Measurements from ENCODE around the gene NELFE.
A peak's percentile ranks its signal among the peaks of the same experiment; 100 is the strongest.
"Not testable (repeated sequence)": the region's sequence is repeated elsewhere in the genome, so short reads cannot be mapped to it uniquely, and the experiment has no call there.

NELFE gene

DNA sequence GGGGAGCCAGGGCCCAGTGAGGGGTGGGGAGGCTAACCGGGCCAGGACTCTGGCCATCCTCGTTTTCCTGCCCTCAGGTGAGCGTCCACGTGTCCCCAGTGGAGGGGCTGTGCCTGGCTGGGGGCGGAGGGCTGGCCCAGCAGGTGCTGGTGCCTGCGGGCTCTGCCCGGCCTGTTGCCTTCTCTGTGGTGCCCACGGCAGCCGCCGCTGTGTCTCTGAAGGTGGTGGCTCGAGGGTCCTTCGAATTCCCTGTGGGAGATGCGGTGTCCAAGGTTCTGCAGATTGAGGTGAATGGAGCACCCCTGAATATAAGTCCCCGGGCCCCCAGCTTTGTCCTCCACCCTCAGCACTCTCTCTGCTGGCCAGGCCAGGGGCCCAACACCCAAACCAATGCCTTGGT is 35.6 kb upstream of the NELFE start:
- H3K27me3 ChIP-seq (ENCODE audit: control insufficient read depth in 2 of 2, insufficient read depth in 2 of 2, low read length in 2 of 2); H3K36me3 ChIP-seq (ENCODE audit: control insufficient read depth in 2 of 2, insufficient read depth in 2 of 2, low read length in 2 of 2); H3K27ac ChIP-seq (ENCODE audit: low read depth in 2 of 2, low read length in 2 of 2); H3K4me1 ChIP-seq (ENCODE audit: control insufficient read depth in 2 of 2, insufficient read depth in 2 of 2, low read length in 2 of 2); H3K4me3 ChIP-seq (ENCODE audit: low read length in 2 of 2); H3K9ac ChIP-seq (ENCODE audit: low read depth in 1 of 2, low read length in 2 of 2); H3K9me3 ChIP-seq (ENCODE audit: control insufficient read depth in 2 of 2, low read length in 2 of 2): not testable (repeated sequence)

DNA sequence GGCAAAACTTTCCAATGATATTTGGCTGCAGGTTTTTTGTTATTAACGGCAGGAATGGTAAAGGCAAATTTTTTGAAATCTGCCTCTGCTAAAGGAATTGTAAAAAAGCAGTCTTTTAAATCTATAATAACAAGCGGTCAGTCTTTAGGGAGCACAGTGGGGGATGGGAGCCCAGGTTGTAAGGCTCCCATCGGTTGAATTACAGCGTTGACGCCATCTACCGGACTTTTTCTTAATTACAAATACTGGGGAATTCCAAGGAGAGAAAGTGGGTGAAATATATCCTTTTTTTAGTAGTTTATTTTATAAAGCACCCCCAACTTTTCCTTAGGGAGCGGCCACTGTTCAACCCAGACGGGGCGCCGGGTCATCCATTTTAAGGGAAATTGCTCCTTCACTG is 30.6 kb upstream of the NELFE start:
- H3K36me3 ChIP-seq (ENCODE audit: control insufficient read depth in 2 of 2, insufficient read depth in 2 of 2, low read length in 2 of 2); H3K9me3 ChIP-seq (ENCODE audit: control insufficient read depth in 2 of 2, low read length in 2 of 2); H3K9ac ChIP-seq (ENCODE audit: low read depth in 1 of 2, low read length in 2 of 2); H3K27me3 ChIP-seq (ENCODE audit: control insufficient read depth in 2 of 2, insufficient read depth in 2 of 2, low read length in 2 of 2); H3K4me1 ChIP-seq (ENCODE audit: control insufficient read depth in 2 of 2, insufficient read depth in 2 of 2, low read length in 2 of 2); H3K4me3 ChIP-seq (ENCODE audit: low read length in 2 of 2); H3K27ac ChIP-seq (ENCODE audit: low read depth in 2 of 2, low read length in 2 of 2): not testable (repeated sequence)

DNA sequence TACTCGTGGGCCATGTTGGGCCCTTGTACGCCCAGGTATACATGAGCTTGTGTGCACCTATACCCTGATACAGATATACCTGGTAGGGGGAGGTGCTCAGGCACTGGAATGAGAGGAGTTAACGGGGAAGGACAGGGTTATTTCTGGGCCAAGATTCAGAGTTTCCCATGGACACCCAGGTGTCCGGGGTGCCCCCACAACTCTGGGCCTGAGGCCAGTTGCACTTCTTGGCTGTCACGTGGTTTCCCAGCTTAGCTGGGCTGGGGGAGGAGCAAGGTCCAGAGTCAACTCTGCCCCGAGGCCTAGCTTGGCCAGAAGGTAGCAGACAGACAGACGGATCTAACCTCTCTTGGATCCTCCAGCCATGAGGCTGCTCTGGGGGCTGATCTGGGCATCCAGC is 23.0 kb upstream of the NELFE start, which contains the start of gene C4A:
TSS of gene C4A (plus strand) at position 314 of the 400 bp plus-strand sequence. CDS start at position 365, 51 bp downstream.
- not testable (repeated sequence) for H3K9ac ChIP-seq (ENCODE audit: low read depth in 1 of 2, low read length in 2 of 2); H3K9me3 ChIP-seq (ENCODE audit: control insufficient read depth in 2 of 2, low read length in 2 of 2); H3K4me3 ChIP-seq (ENCODE audit: low read length in 2 of 2); H3K4me1 ChIP-seq (ENCODE audit: control insufficient read depth in 2 of 2, insufficient read depth in 2 of 2, low read length in 2 of 2); H3K27me3 ChIP-seq (ENCODE audit: control insufficient read depth in 2 of 2, insufficient read depth in 2 of 2, low read length in 2 of 2); H3K27ac ChIP-seq (ENCODE audit: low read depth in 2 of 2, low read length in 2 of 2)
- H3K36me3 ChIP-seq (ENCODE audit: control insufficient read depth in 2 of 2, insufficient read depth in 2 of 2, low read length in 2 of 2) = peaks cover 10 to 12% of the 10 kb centered on the region in 2 donors

DNA sequence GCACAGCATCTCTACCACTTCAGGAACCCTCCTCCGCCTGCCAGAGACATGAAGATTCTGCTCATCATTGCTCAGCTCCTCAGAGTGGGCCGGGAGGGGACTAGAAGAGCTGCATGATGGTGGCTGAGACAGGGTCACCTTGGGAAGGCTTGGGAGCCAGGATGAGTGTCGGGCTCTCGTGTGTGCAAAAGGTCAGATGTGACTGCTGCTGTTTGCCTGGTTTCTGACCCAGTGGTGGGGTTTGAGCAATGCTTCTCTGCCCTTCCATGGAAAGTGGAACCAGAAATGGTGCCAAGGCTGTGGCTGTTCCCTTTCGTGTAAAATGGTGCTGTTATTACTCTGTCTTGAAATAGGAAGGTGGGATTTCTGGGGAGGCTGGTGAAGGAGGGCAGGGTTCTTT is 22.2 kb upstream of the NELFE start:
- H3K36me3 ChIP-seq (ENCODE audit: control insufficient read depth in 2 of 2, insufficient read depth in 2 of 2, low read length in 2 of 2) = peaks cover 10 to 12% of the 10 kb centered on the region in 2 donors

DNA sequence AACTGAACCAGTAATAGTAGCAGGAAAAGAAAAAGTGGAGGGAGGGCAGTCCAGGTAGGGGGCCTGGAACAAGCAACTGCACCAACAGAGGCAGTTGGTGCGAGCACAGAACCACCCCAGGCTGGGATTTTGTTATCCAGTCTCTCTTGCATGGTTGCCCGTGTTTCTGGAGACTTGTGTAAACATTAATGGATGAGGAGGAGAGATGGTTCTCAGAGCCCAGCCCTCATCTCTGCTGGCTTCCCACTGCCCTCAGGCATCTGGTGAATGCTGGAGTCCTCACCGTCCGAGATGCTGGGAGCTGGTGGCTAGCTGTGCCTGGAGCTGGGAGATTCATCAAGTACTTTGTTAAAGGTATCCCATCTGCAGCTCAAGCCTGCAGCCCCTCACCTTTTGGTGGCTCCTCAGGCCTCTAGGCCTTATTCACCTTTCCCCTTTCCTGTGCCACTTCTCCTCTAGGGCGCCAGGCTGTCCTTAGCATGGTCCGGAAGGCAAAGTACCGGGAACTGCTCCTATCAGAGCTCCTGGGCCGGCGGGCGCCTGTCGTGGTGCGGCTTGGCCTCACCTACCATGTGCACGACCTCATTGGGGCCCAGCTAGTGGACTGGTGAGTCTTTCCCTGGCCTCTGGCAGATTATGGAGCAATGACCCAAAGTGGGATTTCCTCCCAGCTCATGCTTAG is 21.6 kb upstream of the NELFE start:
- not testable (repeated sequence) for H3K4me1 ChIP-seq (ENCODE audit: control insufficient read depth in 2 of 2, insufficient read depth in 2 of 2, low read length in 2 of 2); H3K4me3 ChIP-seq (ENCODE audit: low read length in 2 of 2); H3K9me3 ChIP-seq (ENCODE audit: control insufficient read depth in 2 of 2, low read length in 2 of 2); H3K27ac ChIP-seq (ENCODE audit: low read depth in 2 of 2, low read length in 2 of 2); H3K27me3 ChIP-seq (ENCODE audit: control insufficient read depth in 2 of 2, insufficient read depth in 2 of 2, low read length in 2 of 2); H3K9ac ChIP-seq (ENCODE audit: low read depth in 1 of 2, low read length in 2 of 2)
- H3K36me3 ChIP-seq (ENCODE audit: control insufficient read depth in 2 of 2, insufficient read depth in 2 of 2, low read length in 2 of 2) = peaks cover 10 to 12% of the 10 kb centered on the region in 2 donors

More for the DNA sequence above, 22.2 kb upstream of the NELFE start:
- not testable (repeated sequence) for H3K4me1 ChIP-seq (ENCODE audit: control insufficient read depth in 2 of 2, insufficient read depth in 2 of 2, low read length in 2 of 2); H3K9ac ChIP-seq (ENCODE audit: low read depth in 1 of 2, low read length in 2 of 2); H3K9me3 ChIP-seq (ENCODE audit: control insufficient read depth in 2 of 2, low read length in 2 of 2); H3K27ac ChIP-seq (ENCODE audit: low read depth in 2 of 2, low read length in 2 of 2); H3K4me3 ChIP-seq (ENCODE audit: low read length in 2 of 2); H3K27me3 ChIP-seq (ENCODE audit: control insufficient read depth in 2 of 2, insufficient read depth in 2 of 2, low read length in 2 of 2)

DNA sequence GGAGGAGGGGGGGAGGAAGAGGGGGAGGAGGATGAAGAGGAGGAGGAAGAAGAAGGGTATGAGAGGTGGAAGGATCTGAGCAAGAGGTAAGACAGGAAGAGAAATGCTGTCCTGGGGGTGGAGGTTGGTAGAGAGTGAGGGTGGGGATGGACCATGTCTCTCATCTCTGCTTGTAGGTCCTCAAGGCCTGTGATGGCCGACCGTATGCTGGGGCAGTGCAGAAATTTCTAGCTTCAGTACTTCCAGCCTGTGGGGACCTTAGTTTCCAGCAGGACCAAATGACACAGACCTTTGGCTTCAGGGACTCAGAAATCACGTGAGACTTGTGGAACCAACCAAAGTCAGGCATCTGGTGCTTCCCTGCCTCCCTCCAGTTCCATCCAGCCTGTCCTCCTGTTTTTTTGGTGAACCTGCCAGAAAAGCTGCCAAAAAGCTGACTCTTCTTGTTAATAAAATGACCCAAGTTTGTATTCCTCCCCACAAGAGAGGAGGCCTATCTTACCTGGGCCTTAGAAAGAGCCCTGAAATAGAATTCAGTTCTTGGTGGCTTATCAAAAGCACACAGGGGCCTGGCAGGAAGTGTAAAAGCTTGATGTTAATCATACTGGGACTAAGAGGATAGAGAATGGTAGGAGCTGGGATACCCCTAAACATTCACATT is 20.6 kb upstream of the NELFE start:
- H3K27ac ChIP-seq (ENCODE audit: low read depth in 2 of 2, low read length in 2 of 2) = no peak overlapping the region
- H3K27me3 ChIP-seq (ENCODE audit: control insufficient read depth in 2 of 2, insufficient read depth in 2 of 2, low read length in 2 of 2) = no peaks in the 10 kb centered on the region
- H3K4me3 ChIP-seq (ENCODE audit: low read length in 2 of 2) = no peak overlapping the region
- no peak overlapping the region for H3K9ac ChIP-seq (ENCODE audit: low read depth in 1 of 2, low read length in 2 of 2)
- H3K36me3 ChIP-seq (ENCODE audit: control insufficient read depth in 2 of 2, insufficient read depth in 2 of 2, low read length in 2 of 2) = peaks cover 10 to 12% of the 10 kb centered on the region in 2 donors
- H3K9me3 ChIP-seq (ENCODE audit: control insufficient read depth in 2 of 2, low read length in 2 of 2) = no peaks in the 10 kb centered on the region
- no peaks in the 10 kb centered on the region for H3K4me1 ChIP-seq (ENCODE audit: control insufficient read depth in 2 of 2, insufficient read depth in 2 of 2, low read length in 2 of 2)

DNA sequence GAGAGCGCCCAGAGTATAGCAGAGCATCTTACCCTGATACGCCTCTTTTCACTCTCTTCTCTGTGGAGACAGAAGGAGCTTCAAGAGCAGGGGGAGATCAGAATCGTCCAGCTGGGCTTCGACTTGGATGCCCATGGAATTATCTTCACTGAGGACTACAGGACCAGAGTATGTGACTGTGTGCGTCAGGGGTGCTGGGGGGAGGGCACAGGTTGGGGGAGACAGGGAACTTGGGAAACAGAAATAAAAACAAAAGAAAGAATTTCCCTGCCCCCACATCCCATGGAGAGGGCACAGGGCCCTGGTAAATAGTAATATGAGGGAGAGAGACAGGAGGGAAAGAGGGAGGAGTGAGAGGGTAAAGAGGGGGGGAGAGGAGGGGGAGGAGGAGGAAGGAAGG is 20.1 kb upstream of the NELFE start:
- H3K4me1 ChIP-seq (ENCODE audit: control insufficient read depth in 2 of 2, insufficient read depth in 2 of 2, low read length in 2 of 2) = no peaks in the 10 kb centered on the region
- no peak overlapping the region for H3K27ac ChIP-seq (ENCODE audit: low read depth in 2 of 2, low read length in 2 of 2)
- H3K4me3 ChIP-seq (ENCODE audit: low read length in 2 of 2) = no peak overlapping the region
- H3K9me3 ChIP-seq (ENCODE audit: control insufficient read depth in 2 of 2, low read length in 2 of 2) = no peaks in the 10 kb centered on the region
- peak overlapping the region in 1 of 2 donors; percentile 24 for H3K9ac ChIP-seq (ENCODE audit: low read depth in 1 of 2, low read length in 2 of 2)
- no peaks in the 10 kb centered on the region for H3K27me3 ChIP-seq (ENCODE audit: control insufficient read depth in 2 of 2, insufficient read depth in 2 of 2, low read length in 2 of 2)
- H3K36me3 ChIP-seq (ENCODE audit: control insufficient read depth in 2 of 2, insufficient read depth in 2 of 2, low read length in 2 of 2) = peaks cover 10 to 12% of the 10 kb centered on the region in 2 donors

DNA sequence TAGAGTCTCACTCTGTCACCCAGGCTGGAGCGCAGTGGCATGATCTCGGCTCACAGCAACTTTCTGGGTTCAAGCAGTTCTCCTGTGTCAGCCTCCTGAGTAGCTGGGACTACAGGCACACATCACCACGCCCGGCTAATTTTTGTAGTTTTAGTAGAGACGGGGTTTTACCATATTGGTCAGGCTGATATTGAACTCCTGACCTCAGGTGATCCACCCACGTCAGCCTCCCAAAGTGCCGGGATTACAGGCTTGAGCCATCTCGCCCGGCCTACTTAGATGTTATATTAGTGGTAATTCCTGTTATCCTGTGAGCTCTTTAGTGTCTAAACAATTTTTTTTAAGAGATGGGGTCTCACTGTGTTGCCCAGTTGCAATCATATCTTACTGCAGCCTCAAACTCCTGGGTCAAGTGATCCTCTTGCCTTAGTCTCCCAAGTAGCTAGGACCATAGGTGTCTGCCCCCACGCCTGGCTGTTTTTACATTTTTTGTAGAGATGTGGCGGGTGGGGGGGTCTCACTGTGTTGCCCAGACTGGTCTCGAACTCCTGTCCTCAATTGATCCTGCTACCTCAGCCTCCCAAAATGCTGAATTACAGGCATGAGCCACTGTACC is 19.2 kb upstream of the NELFE start:
- Histone ChIP-seq H3K4me1 (ENCODE audit: control insufficient read depth in 2 of 2, insufficient read depth in 2 of 2, low read length in 2 of 2) (peaks cover 0 to 5% of the 10 kb centered on the region in 2 donors), H3K9ac (ENCODE audit: low read depth in 1 of 2, low read length in 2 of 2) (no peak overlapping the region), H3K4me3 (ENCODE audit: low read length in 2 of 2) (no peak overlapping the region), H3K27me3 (ENCODE audit: control insufficient read depth in 2 of 2, insufficient read depth in 2 of 2, low read length in 2 of 2) (no peaks in the 10 kb centered on the region), H3K27ac (ENCODE audit: low read depth in 2 of 2, low read length in 2 of 2) (no peak overlapping the region), H3K36me3 (ENCODE audit: control insufficient read depth in 2 of 2, insufficient read depth in 2 of 2, low read length in 2 of 2) (peaks cover 10 to 12% of the 10 kb centered on the region in 2 donors), H3K9me3 (ENCODE audit: control insufficient read depth in 2 of 2, low read length in 2 of 2) (no peaks in the 10 kb centered on the region)

DNA sequence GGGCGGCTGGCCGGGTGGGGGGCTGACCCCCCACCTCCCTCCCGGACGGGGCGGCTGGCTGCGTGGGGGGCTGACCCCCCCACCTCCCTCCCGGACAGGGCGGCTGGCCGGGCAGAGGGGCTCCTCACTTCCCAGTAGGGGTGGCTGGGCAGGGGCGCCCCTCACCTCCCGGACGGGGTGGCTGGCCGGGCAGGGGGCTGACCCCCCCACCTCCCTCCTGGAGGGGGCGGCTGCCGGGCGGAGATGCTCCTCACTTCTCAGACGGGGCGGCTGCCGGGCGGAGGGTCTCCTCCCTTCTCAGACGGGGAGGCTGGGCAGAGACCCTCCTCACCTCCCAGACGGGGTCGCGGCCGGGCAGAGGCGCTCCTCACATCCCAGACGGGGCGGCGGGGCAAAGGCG is 17.3 kb upstream of the NELFE start:
- peaks cover 8 to 16% of the 10 kb centered on the region in 2 donors for H3K4me1 ChIP-seq (ENCODE audit: control insufficient read depth in 2 of 2, insufficient read depth in 2 of 2, low read length in 2 of 2)
- not testable (repeated sequence) for H3K27me3 ChIP-seq (ENCODE audit: control insufficient read depth in 2 of 2, insufficient read depth in 2 of 2, low read length in 2 of 2); H3K9me3 ChIP-seq (ENCODE audit: control insufficient read depth in 2 of 2, low read length in 2 of 2); H3K4me3 ChIP-seq (ENCODE audit: low read length in 2 of 2); H3K27ac ChIP-seq (ENCODE audit: low read depth in 2 of 2, low read length in 2 of 2); H3K9ac ChIP-seq (ENCODE audit: low read depth in 1 of 2, low read length in 2 of 2)
- peaks cover 10 to 12% of the 10 kb centered on the region in 2 donors for H3K36me3 ChIP-seq (ENCODE audit: control insufficient read depth in 2 of 2, insufficient read depth in 2 of 2, low read length in 2 of 2)

DNA sequence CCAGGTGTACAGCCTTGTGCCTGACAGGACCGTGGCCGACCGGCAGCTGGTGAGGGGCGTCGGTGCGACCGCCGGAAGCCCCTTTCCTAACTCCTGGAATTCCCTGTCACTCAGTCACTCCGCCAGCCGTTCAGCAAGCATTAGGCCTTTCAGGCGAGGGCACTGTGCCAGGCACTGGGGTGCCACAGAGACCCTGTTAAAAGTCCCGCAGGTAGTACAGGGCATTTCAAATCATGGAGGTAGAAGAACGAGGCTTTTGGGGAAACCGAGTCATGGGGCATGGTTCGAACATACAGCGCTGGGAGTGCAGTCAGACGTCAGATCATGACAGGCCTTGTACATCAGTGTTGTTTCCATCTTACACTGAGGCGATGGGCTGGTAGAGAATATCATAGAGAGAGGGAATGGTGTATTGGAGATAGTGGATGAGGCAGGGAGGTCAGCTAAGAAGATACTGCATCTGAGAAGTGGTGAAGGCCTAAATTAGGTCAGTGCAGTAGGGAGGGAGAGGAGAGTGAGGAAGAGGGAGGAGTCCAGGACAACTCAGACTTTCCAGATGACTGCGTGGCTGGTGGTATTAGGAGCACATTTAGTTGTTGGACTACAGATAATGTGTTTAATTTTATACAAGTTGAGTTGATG is 14.1 kb upstream of the NELFE start:
- peak overlapping the region; percentile 89 for H3K4me3 ChIP-seq (ENCODE audit: low read length in 2 of 2)
- no peaks in the 10 kb centered on the region for H3K27me3 ChIP-seq (ENCODE audit: control insufficient read depth in 2 of 2, insufficient read depth in 2 of 2, low read length in 2 of 2)
- peaks cover 22 to 26% of the 10 kb centered on the region in 2 donors for H3K36me3 ChIP-seq (ENCODE audit: control insufficient read depth in 2 of 2, insufficient read depth in 2 of 2, low read length in 2 of 2)
- peaks cover 15 to 18% of the 10 kb centered on the region in 2 donors for H3K4me1 ChIP-seq (ENCODE audit: control insufficient read depth in 2 of 2, insufficient read depth in 2 of 2, low read length in 2 of 2)
- H3K27ac ChIP-seq (ENCODE audit: low read depth in 2 of 2, low read length in 2 of 2) = peak overlapping the region; percentile 95 to 98
- H3K9ac ChIP-seq (ENCODE audit: low read depth in 1 of 2, low read length in 2 of 2) = peak overlapping the region; percentile 94 to 96
- H3K9me3 ChIP-seq (ENCODE audit: control insufficient read depth in 2 of 2, low read length in 2 of 2) = no peaks in the 10 kb centered on the region

All from mucosa of rectum (tissue), 2 donors.